SH-SY5Y (cell line): ENCODE results near the gene PET100.

ENCODE experiments used
- GATA2 ChIP-seq: IDR thresholded peaks from 2 replicates; pipeline ENCODE4 v1.6.1; 2011; ENCODE audit warnings: mild to moderate bottlenecking, low read depth, low read length
- GATA3 ChIP-seq: IDR thresholded peaks from 2 replicates; pipeline ENCODE4 v1.6.1; 2011; ENCODE audit warnings: low read depth, mild to moderate bottlenecking, low read length, moderate library complexity

DNA sequence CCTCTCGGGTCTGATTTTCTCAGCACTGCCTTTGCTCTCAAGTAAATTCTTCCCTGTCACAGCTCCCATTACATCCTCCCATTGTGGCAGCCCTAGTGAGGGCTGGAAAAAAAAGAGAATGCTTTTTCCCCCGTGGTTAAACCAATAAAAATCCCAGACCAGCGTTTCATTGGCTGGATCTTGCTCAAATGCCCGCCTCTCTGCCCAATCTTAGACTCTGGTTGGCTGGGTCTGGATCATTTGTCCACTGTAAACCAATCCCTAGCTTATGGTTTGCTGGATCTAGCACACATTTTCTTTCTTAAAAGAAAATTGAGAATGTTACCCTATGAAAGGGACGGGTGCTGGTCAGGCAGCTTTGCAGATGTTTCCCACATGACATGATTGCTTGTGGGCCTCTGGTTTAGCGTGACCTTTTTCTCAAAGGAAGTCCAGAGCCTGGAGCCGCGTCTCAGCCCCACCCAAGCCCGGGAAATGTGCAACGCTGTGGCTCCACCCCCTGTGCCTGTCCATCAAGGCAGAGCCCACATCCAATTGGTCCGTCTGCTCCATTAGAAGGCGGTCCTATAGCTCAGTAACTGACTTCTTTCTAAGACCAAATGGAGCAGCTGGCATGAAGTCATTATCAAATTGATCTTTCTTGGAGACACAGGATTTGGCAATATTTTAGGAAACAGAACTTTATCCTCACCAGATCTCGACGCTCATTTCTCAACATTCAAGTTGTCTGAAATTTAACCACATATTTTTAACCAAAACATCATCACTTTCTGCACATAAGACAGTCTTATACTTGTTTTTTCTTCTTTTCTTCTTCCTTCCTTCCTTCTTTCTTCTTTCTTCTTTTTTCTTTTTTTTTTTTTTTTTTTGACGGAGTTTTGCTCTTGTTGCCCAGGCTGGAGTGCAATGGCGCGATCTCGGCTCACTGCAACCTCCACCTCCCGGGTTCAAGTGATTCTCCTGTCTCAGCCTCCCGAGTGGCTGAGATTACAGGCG lies 44.7 kb downstream of the PET100 start:
- TF ChIP-seq GATA2 (no peak), GATA3 (no peak)
